ENCODE results near the gene APLP2.
A peak's percentile ranks its signal among the peaks of the same experiment; 100 is the strongest.

Gene APLP2

DNA sequence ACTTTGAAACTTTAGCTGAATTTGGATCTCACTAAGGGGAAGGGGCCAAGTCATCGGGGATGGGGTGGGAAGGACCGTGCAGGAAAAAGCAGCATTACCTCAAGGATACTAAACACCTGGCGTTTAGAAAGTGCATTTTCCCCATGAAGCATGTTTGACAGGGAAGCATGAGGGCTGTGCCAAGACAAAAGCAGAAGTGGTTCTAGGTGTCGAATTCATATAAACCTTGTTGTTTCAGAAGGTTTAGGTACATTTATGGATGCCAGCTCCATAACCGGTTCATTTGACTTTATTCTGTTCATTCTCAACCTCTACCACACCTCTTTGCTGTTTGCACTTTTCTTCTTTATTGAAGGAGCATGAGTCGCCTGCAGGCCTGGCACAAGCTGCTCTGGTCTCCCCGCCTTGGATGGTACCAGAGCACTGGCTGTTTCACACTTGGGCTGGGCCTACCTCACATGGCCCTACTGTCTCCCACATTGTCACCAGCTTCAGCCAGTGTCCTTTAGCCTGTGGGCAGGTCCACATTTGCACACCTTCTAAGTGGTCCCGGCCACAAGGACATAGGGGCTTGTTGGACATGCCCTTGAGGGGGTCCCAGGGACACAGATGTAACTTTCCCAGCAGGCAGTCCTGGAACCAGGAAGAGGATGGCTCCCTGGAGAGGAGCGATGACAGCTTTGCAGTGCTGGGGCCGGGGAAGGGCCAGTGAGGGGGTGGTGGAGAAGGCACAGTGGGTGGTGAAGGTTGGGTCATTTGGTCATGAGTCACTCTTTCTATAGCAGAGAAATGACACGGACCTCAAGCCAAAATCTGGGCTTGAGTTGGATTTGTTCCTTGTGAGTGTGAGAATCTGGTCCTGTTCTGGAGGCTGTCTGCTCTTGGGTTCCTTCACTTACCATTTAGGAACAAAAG lies 86.7 kb downstream of the APLP2 start:
- no peaks in the 10 kb centered on the region for H3K27me3 Mint-ChIP-seq
- no peaks in the 10 kb centered on the region for H3K9me3 Mint-ChIP-seq
- H3K4me1 Mint-ChIP-seq: peaks cover 63% of the 10 kb centered on the region
- ATAC-seq: no peak
- H3K36me3 Mint-ChIP-seq: no peaks in the 10 kb centered on the region
- no peak overlapping the region for H3K27ac Mint-ChIP-seq
- H3K4me3 Mint-ChIP-seq: no peak overlapping the region

GRCh38 chr11:130157101-130157500 lies 87.4 kb downstream of the APLP2 start:
- H3K9me3 Mint-ChIP-seq: no peaks in the 10 kb centered on the region
- no peaks in the 10 kb centered on the region for H3K27me3 Mint-ChIP-seq
- ATAC-seq: no peak
- peaks cover 63% of the 10 kb centered on the region for H3K4me1 Mint-ChIP-seq
- no peak overlapping the region for H3K27ac Mint-ChIP-seq
- H3K36me3 Mint-ChIP-seq: no peaks in the 10 kb centered on the region
- no peak overlapping the region for H3K4me3 Mint-ChIP-seq

DNA sequence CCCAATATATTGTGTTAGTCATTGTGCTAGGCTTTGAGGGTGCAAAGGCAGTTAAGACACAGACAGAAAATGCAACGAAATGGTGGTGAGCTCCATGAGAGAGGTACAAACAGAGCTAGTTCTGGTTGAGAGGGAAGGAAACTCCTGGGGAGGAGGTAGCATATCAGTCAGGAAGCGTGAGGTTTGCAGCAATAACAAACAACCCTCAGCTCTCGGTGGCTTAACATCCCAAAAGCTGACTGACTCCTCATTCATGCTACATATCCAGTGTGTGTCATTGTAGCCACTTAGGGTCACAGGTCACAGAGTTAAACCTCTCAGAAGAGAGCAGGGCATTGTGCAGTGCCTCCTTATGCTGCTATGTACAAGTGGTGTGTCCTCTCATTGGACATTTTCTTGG lies 88.1 kb downstream of the APLP2 start:
- no peaks in the 10 kb centered on the region for H3K36me3 Mint-ChIP-seq
- H3K4me3 Mint-ChIP-seq: peak overlapping the region; percentile 67
- no peaks in the 10 kb centered on the region for H3K27me3 Mint-ChIP-seq
- H3K4me1 Mint-ChIP-seq: peaks cover 68% of the 10 kb centered on the region
- no peak for ATAC-seq
- peak overlapping the region; percentile 66 for H3K27ac Mint-ChIP-seq
- H3K9me3 Mint-ChIP-seq: no peaks in the 10 kb centered on the region

DNA sequence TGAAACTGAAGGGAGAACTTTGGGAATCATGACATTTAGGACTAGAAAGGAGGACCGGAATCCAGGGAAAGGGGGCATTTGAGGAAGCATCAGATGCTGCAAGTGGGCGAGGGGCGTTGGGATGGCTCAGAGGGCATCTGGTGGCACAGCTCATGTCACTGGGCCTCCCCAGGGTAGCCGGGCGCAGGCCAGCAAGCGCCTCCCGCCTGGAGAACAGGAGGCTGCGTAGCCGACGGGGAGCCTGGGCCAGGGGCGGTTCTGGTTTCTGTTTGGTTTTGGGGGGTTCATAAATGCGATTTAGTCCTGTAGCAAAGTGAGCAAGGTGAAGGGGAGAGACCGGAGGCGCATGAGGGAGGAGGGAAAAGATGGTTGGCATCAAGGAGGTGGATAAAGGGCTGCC lies 89.4 kb downstream of the APLP2 start:
- ATAC-seq: no peak
- H3K27ac Mint-ChIP-seq: peak overlapping the region; percentile 66
- H3K4me3 Mint-ChIP-seq: peak overlapping the region; percentile 67
- no peaks in the 10 kb centered on the region for H3K27me3 Mint-ChIP-seq
- no peaks in the 10 kb centered on the region for H3K36me3 Mint-ChIP-seq
- no peaks in the 10 kb centered on the region for H3K9me3 Mint-ChIP-seq
- peaks cover 72% of the 10 kb centered on the region for H3K4me1 Mint-ChIP-seq

GRCh38 chr11:130159657-130160497 lies 90.2 kb downstream of the APLP2 start, which contains the start of gene ST14:
ST14 (plus strand) TSS chr11:130159782; CDS start chr11:130159980, 198 bp downstream.
- no peaks in the 10 kb centered on the region for H3K27me3 Mint-ChIP-seq
- H3K27ac Mint-ChIP-seq: peak within 1 kb of the TSS; percentile 66
- peaks cover 69% of the 10 kb centered on the region for H3K4me1 Mint-ChIP-seq

DNA sequence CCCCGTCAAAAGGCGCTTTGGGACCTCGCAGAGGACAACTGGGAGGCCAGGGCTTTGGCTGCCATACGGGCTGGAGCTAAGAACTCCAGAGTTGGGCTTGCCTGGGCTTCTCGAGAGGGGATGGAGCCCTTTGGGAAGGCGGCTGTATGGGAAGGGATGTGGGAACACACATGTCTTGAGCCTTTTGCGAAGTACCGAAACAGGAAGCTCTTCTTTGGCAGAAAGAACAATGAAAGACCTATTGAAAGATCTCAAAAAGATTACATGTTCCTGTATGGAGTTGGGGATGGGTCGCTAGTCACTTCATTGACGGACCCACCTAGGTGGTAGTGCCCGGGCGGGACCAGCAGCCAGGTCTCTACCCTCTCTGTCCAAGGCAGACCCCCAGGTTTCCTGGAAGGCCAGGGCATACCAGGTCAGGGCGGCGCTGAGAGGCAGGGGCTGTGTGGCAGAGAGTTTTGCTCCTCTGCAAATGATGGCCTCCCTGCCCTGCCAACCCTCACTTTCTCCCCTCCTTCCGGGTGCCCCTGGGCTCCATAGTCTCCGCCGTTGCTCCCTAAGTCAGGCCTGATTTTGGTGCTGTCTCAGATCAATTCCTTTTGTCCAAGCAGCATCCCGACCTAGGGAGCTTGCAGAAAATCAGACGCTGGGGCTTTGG lies 90.9 kb downstream of the APLP2 start:
- peak overlapping the region; percentile 67 for H3K4me3 Mint-ChIP-seq
- H3K27me3 Mint-ChIP-seq: no peaks in the 10 kb centered on the region
- H3K9me3 Mint-ChIP-seq: no peaks in the 10 kb centered on the region
- peaks cover 69% of the 10 kb centered on the region for H3K4me1 Mint-ChIP-seq
- ATAC-seq: no peak
- no peaks in the 10 kb centered on the region for H3K36me3 Mint-ChIP-seq
- H3K27ac Mint-ChIP-seq: peak overlapping the region; percentile 66

More at GRCh38 chr11:130159657-130160497, 90.2 kb downstream of the APLP2 start, which contains the start of gene ST14:
- Mint-ChIP-seq H3K4me3 (peak within 1 kb of the TSS; percentile 67), H3K9me3 (no peaks in the 10 kb centered on the region), H3K36me3 (no peaks in the 10 kb centered on the region)
- ATAC-seq: peak; percentile 89

DNA sequence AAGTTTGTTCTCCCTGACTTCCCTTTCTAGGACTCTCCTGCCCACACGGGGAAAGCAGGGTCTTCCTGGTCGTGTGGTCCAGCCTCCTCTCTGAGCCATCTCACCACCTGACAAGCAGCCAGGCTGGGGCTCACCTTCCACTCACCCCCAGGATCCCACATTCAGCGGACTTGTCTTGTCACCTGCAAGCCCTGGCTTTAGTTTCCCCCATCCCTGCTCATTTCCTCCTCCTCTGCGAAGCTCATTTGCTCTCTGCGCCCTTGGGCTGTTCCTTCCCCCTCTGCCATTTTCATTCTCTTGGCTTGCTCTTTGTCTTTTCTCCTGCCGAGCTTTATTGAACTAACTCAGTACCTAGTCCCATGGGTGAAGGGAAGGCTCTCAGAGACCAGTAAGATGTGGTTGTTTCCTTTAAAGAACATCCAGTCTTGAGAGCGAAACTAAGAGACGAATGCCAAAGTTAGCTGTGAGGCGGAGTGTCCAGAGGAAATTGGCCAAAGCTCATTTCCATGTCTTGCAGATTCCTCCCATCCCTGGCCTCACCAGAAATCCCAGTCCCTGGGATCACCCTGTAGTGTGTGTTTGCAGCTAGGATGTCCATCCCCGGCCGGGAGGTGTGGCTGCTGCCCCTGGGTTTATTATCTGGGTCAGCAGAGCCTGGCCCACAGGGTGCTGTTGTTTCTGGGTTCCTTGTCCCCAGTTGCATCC lies 91.9 kb downstream of the APLP2 start:
- Mint-ChIP-seq H3K27ac (peak overlapping the region; percentile 38), H3K4me3 (peak overlapping the region; percentile 67), H3K9me3 (no peaks in the 10 kb centered on the region), H3K4me1 (peaks cover 68% of the 10 kb centered on the region), H3K27me3 (no peaks in the 10 kb centered on the region), H3K36me3 (no peaks in the 10 kb centered on the region)
- ATAC-seq: no peak

DNA sequence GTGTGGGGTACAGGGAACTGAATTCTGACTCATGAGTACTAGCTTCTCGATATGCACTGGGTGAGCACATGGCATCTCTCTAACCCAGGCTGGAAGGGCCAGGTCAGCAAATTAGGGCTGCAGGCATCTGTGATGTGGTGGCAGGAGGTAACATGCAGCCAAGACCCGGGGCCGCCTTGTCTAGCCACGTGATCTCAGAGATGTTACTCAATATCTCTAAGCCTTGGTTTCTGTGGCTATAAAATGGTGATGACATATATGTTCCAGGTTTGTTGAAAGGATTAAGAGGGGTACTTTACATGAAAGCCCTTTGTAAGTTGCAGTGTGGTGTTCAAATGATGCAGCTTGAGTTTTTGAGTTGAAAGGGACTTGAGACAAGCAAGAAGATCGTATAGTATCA lies 93.0 kb downstream of the APLP2 start:
- no peaks in the 10 kb centered on the region for H3K27me3 Mint-ChIP-seq
- H3K36me3 Mint-ChIP-seq: no peaks in the 10 kb centered on the region
- ATAC-seq: no peak
- peak overlapping the region; percentile 59 for H3K27ac Mint-ChIP-seq
- H3K4me3 Mint-ChIP-seq: no peak overlapping the region
- H3K4me1 Mint-ChIP-seq: peaks cover 77% of the 10 kb centered on the region
- no peaks in the 10 kb centered on the region for H3K9me3 Mint-ChIP-seq

DNA sequence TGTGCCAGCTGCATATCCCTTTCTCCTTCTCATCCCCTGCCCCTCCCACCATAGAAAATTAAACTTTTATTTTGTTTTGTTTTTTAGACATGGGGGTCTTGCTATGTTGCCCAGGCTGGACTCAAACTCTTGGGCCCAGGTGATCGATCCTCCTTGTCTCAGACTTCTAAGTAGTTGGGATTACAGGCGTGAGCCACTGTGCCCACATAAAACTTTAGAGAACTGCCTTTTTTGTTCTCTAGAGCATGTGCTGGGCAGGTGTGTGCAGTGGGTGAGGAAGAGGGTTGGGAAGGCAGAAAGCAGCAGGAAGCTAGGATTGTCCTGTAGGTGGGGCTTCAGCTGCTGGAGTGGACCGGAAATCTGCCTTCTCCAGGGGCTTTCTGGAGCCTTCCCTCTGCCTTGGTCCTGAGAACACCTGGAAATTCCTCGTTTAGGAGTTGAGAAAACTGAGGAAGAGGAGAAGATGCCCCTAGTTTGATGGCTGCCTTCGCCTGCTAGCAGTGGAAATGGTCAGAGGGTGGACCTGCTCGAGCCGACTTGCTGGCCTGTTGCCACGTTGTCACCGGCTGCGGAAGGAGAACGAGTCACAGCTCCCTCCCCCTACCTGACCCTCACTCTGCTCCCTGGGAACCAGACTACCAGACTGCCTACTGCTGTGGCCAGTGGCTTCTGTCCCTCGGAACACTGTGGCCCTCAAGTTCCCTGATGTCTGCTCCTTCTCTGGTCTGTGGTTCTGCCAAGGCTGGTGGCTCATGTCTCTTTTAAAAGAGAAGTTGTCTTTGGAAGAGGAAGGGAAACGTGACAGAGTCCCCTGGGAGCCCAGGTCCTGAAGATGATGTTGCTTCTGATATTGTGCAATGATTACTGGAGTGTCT lies 93.9 kb downstream of the APLP2 start:
- Mint-ChIP-seq H3K4me1 (peaks cover 80% of the 10 kb centered on the region), H3K27me3 (no peaks in the 10 kb centered on the region), H3K27ac (peak overlapping the region; percentile 59), H3K36me3 (no peaks in the 10 kb centered on the region), H3K9me3 (no peaks in the 10 kb centered on the region), H3K4me3 (peak overlapping the region; percentile 19)
- peak; percentile 50 for ATAC-seq

- Mint-ChIP-seq H3K9me3 (no peaks in the 10 kb centered on the region), H3K4me3 (no peak overlapping the region), H3K36me3 (peaks cover 1% of the 10 kb centered on the region), H3K27me3 (no peaks in the 10 kb centered on the region), H3K27ac (peak overlapping the region; percentile 59), H3K4me1 (peaks cover 76% of the 10 kb centered on the region)
- ATAC-seq: no peak
Observed at GRCh38 chr11:130164221-130164570, 94.5 kb downstream of the APLP2 start.

GRCh38 chr11:130165601-130166456 lies 96.1 kb downstream of the APLP2 start:
- Mint-ChIP-seq H3K27ac (peak overlapping the region; percentile 87), H3K27me3 (no peaks in the 10 kb centered on the region), H3K9me3 (no peaks in the 10 kb centered on the region), H3K36me3 (peaks cover 8% of the 10 kb centered on the region), H3K4me1 (peaks cover 82% of the 10 kb centered on the region), H3K4me3 (peak overlapping the region; percentile 45)
- peak; percentile 82 for ATAC-seq

DNA sequence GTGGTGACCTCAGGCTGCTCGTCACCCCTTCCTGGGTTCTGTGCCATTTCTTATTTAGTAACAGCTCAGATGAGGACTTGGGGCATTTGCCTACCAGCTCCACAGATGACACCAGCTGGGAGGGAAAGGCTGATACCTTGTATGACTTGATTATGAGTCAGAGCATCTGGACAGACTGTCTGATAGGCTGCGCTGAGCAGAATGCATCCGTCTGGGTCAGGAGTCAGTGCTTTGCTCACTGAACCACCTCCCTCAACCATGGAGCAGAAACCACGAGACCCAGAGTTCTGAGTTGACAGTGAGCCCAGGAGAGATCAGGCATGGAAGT lies 96.7 kb downstream of the APLP2 start:
- peaks cover 8% of the 10 kb centered on the region for H3K36me3 Mint-ChIP-seq
- peaks cover 82% of the 10 kb centered on the region for H3K4me1 Mint-ChIP-seq
- peak overlapping the region; percentile 45 for H3K4me3 Mint-ChIP-seq
- peak overlapping the region; percentile 87 for H3K27ac Mint-ChIP-seq
- no peaks in the 10 kb centered on the region for H3K9me3 Mint-ChIP-seq
- ATAC-seq: peak; percentile 95
- H3K27me3 Mint-ChIP-seq: no peaks in the 10 kb centered on the region

- Mint-ChIP-seq H3K4me3 (no peak overlapping the region), H3K27me3 (no peaks in the 10 kb centered on the region)
Observed at GRCh38 chr11:130167146-130167545, 97.5 kb downstream of the APLP2 start.

More at GRCh38 chr11:130167146-130167545, 97.5 kb downstream of the APLP2 start:
- peaks cover 8% of the 10 kb centered on the region for H3K36me3 Mint-ChIP-seq
- ATAC-seq: no peak
- peaks cover 82% of the 10 kb centered on the region for H3K4me1 Mint-ChIP-seq
- H3K9me3 Mint-ChIP-seq: no peaks in the 10 kb centered on the region
- H3K27ac Mint-ChIP-seq: peak overlapping the region; percentile 87

Data from stimulated activated memory B cell treated with anti-CD40 and anti-IgM and Interleukin-4, amounts not matched to agents 10 μg/mL and 1 μg/mL and 100 μg/mL, for 72 hours (primary cell).